HFFc6 (cell line): Measurements from ENCODE around the gene RSRC1. TPM values are rescaled to one million over a fixed set of nuclear protein-coding genes. Genes with fewer than 3 reads are reported as not detected.
A peak's percentile ranks its signal among the peaks of the same experiment; 100 is the strongest.

ENCODE experiments used
- DNase-seq: peaks from one replicate; pipeline ENCODE4 v3.0.0-alpha.2; 2018
- H3K27ac Mint-ChIP-seq: 2 replicates; pipeline ENCODE4 v1.8.0; 2020; ENCODE audit warnings: mild to moderate bottlenecking, mixed read lengths
- H3K27me3 Mint-ChIP-seq: 2 replicates; pipeline ENCODE4 v1.8.0; 2021; ENCODE audit warnings: mild to moderate bottlenecking, moderate library complexity, mixed read lengths; ENCODE audit not compliant: insufficient read depth
- H3K36me3 Mint-ChIP-seq: 2 replicates; pipeline ENCODE4 v1.8.0; 2021; ENCODE audit warnings: low read depth, mixed read lengths
- H3K4me1 Mint-ChIP-seq: 2 replicates; pipeline ENCODE4 v1.8.0; 2020; ENCODE audit warnings: low read depth, mixed read lengths
- H3K4me3 Mint-ChIP-seq: 2 replicates; pipeline ENCODE4 v1.8.0; 2020; ENCODE audit warnings: mild to moderate bottlenecking, moderate library complexity, mixed read lengths
- H3K9me3 Mint-ChIP-seq: 2 replicates; pipeline ENCODE4 v1.8.0; 2020; ENCODE audit warnings: mild to moderate bottlenecking, mixed read lengths
- CTCF ChIP-seq: fragments of 200-600 bp; sonication (generic); IDR thresholded peaks from 2 replicates; pipeline ENCODE4 v1.5.0; 2021; ENCODE audit warnings: antibody characterized with exemption, mild to moderate bottlenecking
- total RNA-seq, 6 experiments: library from RNA; stranded (reverse); fragmentation: NEBNext Ultra II Directional; extraction: Animal tissue kit (Norgen Biotek cat#: 25700); gene quantifications; 2 replicates in 1 of 6; 3 replicates in 5 of 6; pipeline ENCODE4 v1.2.3, GENCODE V29; 2021

RSRC1 gene
- total RNA-seq, 6 experiments from 2014 or later = 20.5 to 37.6 (median 33.0) TPM

- TF ChIP-seq CTCF = no peak
- H3K9me3 Mint-ChIP-seq = no peaks in the 10 kb centered on the region
- H3K4me3 Mint-ChIP-seq = no peak overlapping the region
- H3K36me3 Mint-ChIP-seq = no peaks in the 10 kb centered on the region
- no peak for DNase-seq
- no peak overlapping the region for H3K27ac Mint-ChIP-seq
- H3K27me3 Mint-ChIP-seq = peaks cover 10% of the 10 kb centered on the region; the same call in 1 of the 2 replicates
- H3K4me1 Mint-ChIP-seq = no peaks in the 10 kb centered on the region
These were observed 25.2 kb upstream of the RSRC1 start for GRCh38 chr3:158084651-158085050.

- no peak for TF ChIP-seq CTCF
- H3K4me1 Mint-ChIP-seq = no peaks in the 10 kb centered on the region
- no peaks in the 10 kb centered on the region for H3K36me3 Mint-ChIP-seq
- no peak overlapping the region for H3K27ac Mint-ChIP-seq
- peaks cover 14% of the 10 kb centered on the region; the same call in 1 of the 2 replicates for H3K27me3 Mint-ChIP-seq
- H3K9me3 Mint-ChIP-seq = no peaks in the 10 kb centered on the region
- DNase-seq = no peak
- no peak overlapping the region for H3K4me3 Mint-ChIP-seq
These were observed 24.5 kb upstream of the RSRC1 start for GRCh38 chr3:158085358-158085757.

- no peaks in the 10 kb centered on the region for H3K9me3 Mint-ChIP-seq
- peaks cover 17% of the 10 kb centered on the region for H3K27me3 Mint-ChIP-seq
These were observed 24.0 kb upstream of the RSRC1 start for GRCh38 chr3:158085931-158086330.

GRCh38 chr3:158086361-158086760, 23.5 kb upstream of the RSRC1 start:
- TF ChIP-seq CTCF = no peak
- Mint-ChIP-seq H3K4me1 (no peaks in the 10 kb centered on the region), H3K36me3 (no peaks in the 10 kb centered on the region), H3K4me3 (no peak overlapping the region), H3K27ac (no peak overlapping the region), H3K9me3 (no peaks in the 10 kb centered on the region), H3K27me3 (peaks cover 17% of the 10 kb centered on the region)
- no peak for DNase-seq

More at GRCh38 chr3:158085931-158086330, 24.0 kb upstream of the RSRC1 start:
- H3K36me3 Mint-ChIP-seq = no peaks in the 10 kb centered on the region
- H3K4me3 Mint-ChIP-seq = no peak overlapping the region
- no peak for TF ChIP-seq CTCF
- H3K4me1 Mint-ChIP-seq = no peaks in the 10 kb centered on the region
- no peak overlapping the region for H3K27ac Mint-ChIP-seq
- DNase-seq = no peak

- Mint-ChIP-seq H3K4me3 (no peak overlapping the region), H3K27ac (no peak overlapping the region), H3K36me3 (no peaks in the 10 kb centered on the region), H3K4me1 (no peaks in the 10 kb centered on the region), H3K9me3 (no peaks in the 10 kb centered on the region), H3K27me3 (peaks cover 17% of the 10 kb centered on the region)
- no peak for TF ChIP-seq CTCF
- DNase-seq = no peak
These were observed 23.1 kb upstream of the RSRC1 start for GRCh38 chr3:158086776-158087175.

- H3K27ac Mint-ChIP-seq = no peak overlapping the region
- H3K4me3 Mint-ChIP-seq = no peak overlapping the region
- no peaks in the 10 kb centered on the region; the same call in 1 of the 2 replicates for H3K4me1 Mint-ChIP-seq
- H3K9me3 Mint-ChIP-seq = peaks cover 3% of the 10 kb centered on the region; the same call in 1 of the 2 replicates
- DNase-seq = peak; percentile 43
- peaks cover 29% of the 10 kb centered on the region for H3K27me3 Mint-ChIP-seq
- TF ChIP-seq CTCF = peak; percentile 69; the same call in 1 of the 2 replicates
- H3K36me3 Mint-ChIP-seq = peaks cover 13% of the 10 kb centered on the region
These were observed 18.4 kb upstream of the RSRC1 start for GRCh38 chr3:158091531-158091930.
